ENCODE measurements around the gene CEMIP. TPM values are rescaled to one million over a fixed set of nuclear protein-coding genes. Genes with fewer than 3 reads are reported as not detected.

The CEMIP gene
- total RNA-seq, 1 experiment from 2014 or later: 3.5 TPM

DNA sequence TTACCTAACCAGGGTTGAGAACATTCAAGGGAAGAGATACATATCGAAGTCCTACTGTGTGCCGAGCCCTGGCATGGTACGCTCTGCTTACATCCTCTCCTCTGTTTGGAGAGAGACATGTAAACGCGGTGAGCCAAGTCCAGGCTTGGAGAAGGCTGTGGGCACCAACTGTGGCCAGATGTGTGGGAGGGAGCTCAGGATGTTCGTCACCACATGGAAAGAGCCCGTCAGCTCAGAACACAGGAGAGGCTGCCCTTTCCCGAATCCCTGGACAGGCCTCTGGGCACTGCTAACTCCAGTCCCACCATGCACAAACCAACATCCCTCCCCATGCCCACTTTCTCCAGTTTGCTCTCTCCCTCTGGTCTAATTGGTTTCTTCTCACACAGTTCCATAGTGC lies 167.4 kb downstream of the CEMIP start:
- no peak for ATAC-seq
- Histone ChIP-seq H3K36me3 (ENCODE audit: control insufficient read depth in 1 of 2, insufficient read depth in 2 of 2, low read length in 2 of 2) (peaks cover 5 to 7% of the 10 kb centered on the region in 2 experiments; a peak in 2 of 4 replicates), H3K9ac (ENCODE audit: low read length) (no peak overlapping the region), H3K79me2 (ENCODE audit: insufficient read depth, low read length) (no peaks in the 10 kb centered on the region), H3K27me3 (ENCODE audit: insufficient read depth, low read length) (no peaks in the 10 kb centered on the region), H4K20me1 (ENCODE audit: insufficient read depth) (no peaks in the 10 kb centered on the region), H3K9me3 (ENCODE audit: control insufficient read depth in 1 of 2, insufficient read depth in 1 of 2, low read depth in 1 of 2, low read length in 2 of 2) (no peaks in the 10 kb centered on the region), H3K4me1 (ENCODE audit: control insufficient read depth in 1 of 2, insufficient read depth in 2 of 2, low read length in 2 of 2) (no peaks in the 10 kb centered on the region), H3K27ac (ENCODE audit: low read depth, low read length) (no peak overlapping the region), H3K4me3 (replicated peaks in 1 of 2; ENCODE audit: low read depth in 1 of 2, low read length in 2 of 2) (no peak overlapping the region), H3K9me2 (ENCODE audit: insufficient read depth) (no peaks in the 10 kb centered on the region), H3K4me2 (ENCODE audit: low read length) (no peak overlapping the region), H2AFZ (ENCODE audit: low read depth, low read length, poor library complexity, severe bottlenecking) (no peak overlapping the region)
- ChIA-PET CTCF (no interaction called here), RAD21 (ENCODE audit: low non-redundant PET in 1 of 2, low total read pairs in 2 of 2, uncharacterized antibody in 2 of 2, unreplicated experiment in 2 of 2) (no interaction called here), POLR2A (no interaction called here)
- TF ChIP-seq YY1 (IDR thresholded peaks at IDR 0.05; ENCODE audit: extremely low read depth, insufficient replicate concordance, low read depth, low read length): no peak
- TF ChIP-seq SIN3A (IDR thresholded peaks at IDR 0.05; ENCODE audit: low read depth): no peak
- no peak for TF ChIP-seq CBX3 (IDR thresholded peaks at IDR 0.05; ENCODE audit: low read depth)
- no peak for TF ChIP-seq SRF (IDR thresholded peaks at IDR 0.05; ENCODE audit: low read depth)
- TF ChIP-seq RAD21 (IDR thresholded peaks at IDR 0.05; ENCODE audit: low read depth): no peak
- TF ChIP-seq, protein P1, sequence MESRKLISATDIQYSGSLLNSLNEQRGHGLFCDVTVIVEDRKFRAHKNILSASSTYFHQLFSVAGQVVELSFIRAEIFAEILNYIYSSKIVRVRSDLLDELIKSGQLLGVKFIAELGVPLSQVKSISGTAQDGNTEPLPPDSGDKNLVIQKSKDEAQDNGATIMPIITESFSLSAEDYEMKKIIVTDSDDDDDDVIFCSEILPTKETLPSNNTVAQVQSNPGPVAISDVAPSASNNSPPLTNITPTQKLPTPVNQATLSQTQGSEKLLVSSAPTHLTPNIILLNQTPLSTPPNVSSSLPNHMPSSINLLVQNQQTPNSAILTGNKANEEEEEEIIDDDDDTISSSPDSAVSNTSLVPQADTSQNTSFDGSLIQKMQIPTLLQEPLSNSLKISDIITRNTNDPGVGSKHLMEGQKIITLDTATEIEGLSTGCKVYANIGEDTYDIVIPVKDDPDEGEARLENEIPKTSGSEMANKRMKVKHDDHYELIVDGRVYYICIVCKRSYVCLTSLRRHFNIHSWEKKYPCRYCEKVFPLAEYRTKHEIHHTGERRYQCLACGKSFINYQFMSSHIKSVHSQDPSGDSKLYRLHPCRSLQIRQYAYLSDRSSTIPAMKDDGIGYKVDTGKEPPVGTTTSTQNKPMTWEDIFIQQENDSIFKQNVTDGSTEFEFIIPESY (IDR thresholded peaks at IDR 0.05; ENCODE audit: extremely low read depth, insufficient replicate concordance, low read length): no peak
- TF ChIP-seq, protein P2, sequence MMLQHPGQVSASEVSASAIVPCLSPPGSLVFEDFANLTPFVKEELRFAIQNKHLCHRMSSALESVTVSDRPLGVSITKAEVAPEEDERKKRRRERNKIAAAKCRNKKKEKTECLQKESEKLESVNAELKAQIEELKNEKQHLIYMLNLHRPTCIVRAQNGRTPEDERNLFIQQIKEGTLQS (IDR thresholded peaks at IDR 0.05): no peak
- no peak for TF ChIP-seq ZNF274 (IDR thresholded peaks at IDR 0.05; ENCODE audit: low read depth, low read length)
- TF ChIP-seq EZH2phosphoT487 (IDR thresholded peaks at IDR 0.05; ENCODE audit: borderline replicate concordance): no peak
- TF ChIP-seq EGR1 (IDR thresholded peaks at IDR 0.05; ENCODE audit: low read depth): no peak
- DNase-seq (ENCODE audit: low read depth, low spot score): no peak
- BruUV-seq (replicated peaks): no TSS peak
- intact Hi-C loops (cut with micrococcal nuclease): no loop called here

Data from HCT116 (cell line).